Astrocyte of the spinal cord (primary cell): ENCODE measurements around the gene NPEPPS.

Source experiments
- DNase-seq: peaks from one replicate; pipeline ENCODE4 v3.0.0; 2011; ENCODE audit warnings: low read depth, low spot score
- H3K4me3 ChIP-seq: 2 replicates; pipeline ENCODE4 v1.5.1; 2011; ENCODE audit warnings: low read depth, mild to moderate bottlenecking, low read length, moderate library complexity
- CTCF ChIP-seq: IDR thresholded peaks from 2 replicates; pipeline ENCODE4 v1.5.1; 2012; ENCODE audit warnings: low read depth, mild to moderate bottlenecking, low read length, inconsistent platforms
- in situ Hi-C: cut with HindIII; loops from 2 replicates; pipeline ENCODE4 v1.10.0; 2017; ENCODE audit warnings: low sequenced_read_pairs

Gene NPEPPS

GRCh38 chr17:47654991-47655390 is 124.1 kb downstream of the NPEPPS start:
- in situ Hi-C loops, result no loop called here
- no peak overlapping the region for H3K4me3 ChIP-seq
- no peak for TF ChIP-seq CTCF
- no peak for DNase-seq

- no peak for DNase-seq
- no peak overlapping the region for H3K4me3 ChIP-seq
- in situ Hi-C loops, result no loop called here
- no peak for TF ChIP-seq CTCF
Observed at GRCh38 chr17:47660064-47660492, 129.2 kb downstream of the NPEPPS start.

- in situ Hi-C loops, result no loop called here
- DNase-seq, result peak; percentile 59
- H3K4me3 ChIP-seq, result no peak overlapping the region
- TF ChIP-seq CTCF, result peak; percentile 73
Observed at GRCh38 chr17:47663912-47664623, 133.2 kb downstream of the NPEPPS start.

GRCh38 chr17:47664624-47664941 is 133.7 kb downstream of the NPEPPS start:
- in situ Hi-C loops, result no loop called here
- TF ChIP-seq CTCF, result no peak
- no peak overlapping the region for H3K4me3 ChIP-seq
- DNase-seq, result no peak

- no peak for DNase-seq
- in situ Hi-C loops, result no loop called here
- TF ChIP-seq CTCF, result no peak
- no peak overlapping the region for H3K4me3 ChIP-seq
Observed at GRCh38 chr17:47665655-47666054, 134.7 kb downstream of the NPEPPS start.

GRCh38 chr17:47669081-47669480 is 138.2 kb downstream of the NPEPPS start:
- TF ChIP-seq CTCF, result no peak
- H3K4me3 ChIP-seq, result no peak overlapping the region
- no peak for DNase-seq
- in situ Hi-C loops, result no loop called here
